HG02610 (cell line): ENCODE measurements around the gene TMEM221.

Experiments used
- ATAC-seq: cut with Tn5 transposase; IDR thresholded peaks from one replicate; pipeline ENCODE4 v1.9.1; 2021; ENCODE audit warnings: mild to moderate bottlenecking, moderate library complexity; ENCODE audit not compliant: unreplicated experiment

The TMEM221 gene

GRCh38 chr19:17445526-17446165 lies 2.8 kb downstream of the TMEM221 start:
- ATAC-seq = no peak

DNA sequence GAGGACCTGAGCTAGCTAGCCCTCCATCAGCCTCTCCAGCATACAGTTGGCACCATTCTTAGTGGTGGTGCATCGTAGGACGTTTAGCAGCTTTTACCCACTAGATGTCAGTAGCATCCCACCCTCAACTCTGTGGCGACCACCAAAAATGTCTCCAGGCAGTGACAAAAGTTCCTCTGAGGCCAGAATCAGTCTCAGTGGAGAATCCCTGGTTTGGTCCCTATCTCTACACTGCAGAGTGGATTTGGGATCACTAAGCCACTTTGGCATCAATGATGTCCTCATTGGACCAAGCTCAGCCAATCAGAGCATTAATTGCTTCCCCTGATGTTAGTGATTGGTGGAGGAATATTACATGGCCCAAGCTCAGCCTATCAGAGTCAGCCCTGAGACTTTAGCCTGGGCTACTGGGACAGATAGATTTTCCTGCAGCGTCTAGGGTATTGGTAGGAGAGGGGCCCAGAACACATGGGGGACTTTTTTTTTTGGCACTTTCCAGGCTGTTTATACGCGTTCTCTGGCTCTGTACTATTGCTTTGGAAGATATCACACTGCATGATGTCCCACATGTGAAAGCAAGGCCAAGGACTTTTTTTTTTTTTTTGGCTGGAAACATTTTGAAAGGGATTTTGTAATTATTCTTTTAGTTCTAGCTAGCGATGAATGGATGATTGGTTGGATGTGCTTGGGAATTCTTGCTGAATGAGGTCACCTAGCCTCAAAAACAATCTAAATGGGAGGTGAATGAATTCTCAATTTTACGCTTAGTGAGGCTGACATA lies 7.0 kb downstream of the TMEM221 start:
- no peak for ATAC-seq

GRCh38 chr19:17436874-17437267 lies 11.6 kb downstream of the TMEM221 start:
- ATAC-seq = no peak

DNA sequence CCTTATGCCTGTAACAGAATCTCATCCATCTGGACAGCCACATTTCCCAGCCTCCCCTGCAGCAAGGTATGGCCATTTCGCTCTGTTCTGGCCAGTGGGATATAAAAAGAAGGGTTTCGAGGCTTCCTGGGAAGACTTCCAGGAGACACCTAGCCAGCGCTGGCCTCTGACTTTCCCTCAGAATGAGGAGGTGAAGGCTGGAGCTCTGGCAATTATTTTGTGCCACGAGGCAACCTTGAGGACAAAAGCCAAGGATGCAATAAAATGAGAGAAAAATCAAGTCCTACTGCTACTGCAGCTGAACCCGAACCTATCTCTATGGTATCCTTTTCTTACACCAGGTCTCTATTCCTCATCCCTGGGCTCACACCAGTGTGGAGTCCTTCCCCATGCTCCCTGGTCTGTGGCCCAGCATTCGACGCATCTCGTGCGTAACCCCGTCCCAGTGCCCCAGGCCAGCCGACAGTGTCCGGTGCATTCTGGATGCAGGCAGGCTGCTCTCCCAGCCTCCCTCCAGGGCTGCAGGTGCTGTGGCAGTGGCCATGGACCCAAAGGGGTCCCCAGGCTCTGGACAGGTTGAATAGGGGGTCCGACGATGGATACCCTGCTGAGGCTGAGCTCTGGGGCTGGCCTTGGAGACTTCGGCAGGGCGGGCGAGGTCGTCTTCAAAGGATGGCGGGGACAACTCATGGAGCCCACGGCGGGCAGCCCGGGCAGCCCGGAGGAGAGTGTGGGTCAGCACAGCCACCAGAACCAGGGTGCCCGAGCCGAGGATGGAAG lies 12.2 kb downstream of the TMEM221 start:
- no peak for ATAC-seq

DNA sequence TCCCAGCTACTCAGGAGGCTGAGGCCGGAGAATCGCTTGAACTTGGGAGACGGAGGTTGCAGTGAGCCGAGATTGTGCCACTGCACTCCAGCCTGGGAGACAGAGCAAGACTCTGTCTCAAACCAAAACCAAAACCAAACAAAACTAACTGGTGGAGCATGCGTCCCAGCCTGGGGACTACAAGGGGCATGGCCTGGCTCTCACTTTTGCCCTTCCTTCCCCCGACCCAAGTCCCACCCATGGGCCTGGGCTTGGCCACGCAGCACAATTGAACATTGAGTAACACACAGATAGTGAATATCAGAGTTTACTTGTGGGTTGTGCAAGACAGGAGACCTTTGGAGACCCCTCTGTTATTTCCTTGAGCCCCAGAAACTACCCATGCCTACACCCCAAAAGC lies 13.2 kb downstream of the TMEM221 start:
- ATAC-seq = no peak

GRCh38 chr19:17431417-17431816 lies 17.1 kb downstream of the TMEM221 start:
- no peak for ATAC-seq

GRCh38 chr19:17429641-17430113 lies 18.8 kb downstream of the TMEM221 start:
- no peak for ATAC-seq

- no peak for ATAC-seq
Measured at GRCh38 chr19:17424743-17425365, 23.6 kb downstream of the TMEM221 start.

- ATAC-seq = no peak
Measured at GRCh38 chr19:17423429-17424208, 24.8 kb downstream of the TMEM221 start.

DNA sequence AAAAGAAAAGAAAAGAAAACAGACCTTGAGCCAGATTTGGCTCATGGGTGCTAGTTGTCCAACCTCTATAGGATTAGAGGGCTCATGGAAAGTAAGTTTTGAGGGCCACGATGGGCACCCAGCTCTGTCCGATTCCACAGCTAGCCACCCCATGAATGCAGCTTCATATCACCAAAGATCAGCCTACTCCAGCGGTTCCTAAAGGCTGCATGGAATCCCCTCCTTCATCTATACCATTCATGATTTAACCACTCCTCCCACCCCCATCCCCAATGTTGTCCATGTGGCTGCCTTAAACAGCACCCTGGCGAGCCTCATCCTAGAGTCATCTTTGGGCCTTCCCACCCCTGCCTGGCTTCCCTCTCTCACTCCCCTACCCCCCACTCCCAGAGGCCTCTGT lies 26.5 kb downstream of the TMEM221 start:
- ATAC-seq = no peak

GRCh38 chr19:17420475-17420924 lies 28.0 kb downstream of the TMEM221 start:
- no peak for ATAC-seq

DNA sequence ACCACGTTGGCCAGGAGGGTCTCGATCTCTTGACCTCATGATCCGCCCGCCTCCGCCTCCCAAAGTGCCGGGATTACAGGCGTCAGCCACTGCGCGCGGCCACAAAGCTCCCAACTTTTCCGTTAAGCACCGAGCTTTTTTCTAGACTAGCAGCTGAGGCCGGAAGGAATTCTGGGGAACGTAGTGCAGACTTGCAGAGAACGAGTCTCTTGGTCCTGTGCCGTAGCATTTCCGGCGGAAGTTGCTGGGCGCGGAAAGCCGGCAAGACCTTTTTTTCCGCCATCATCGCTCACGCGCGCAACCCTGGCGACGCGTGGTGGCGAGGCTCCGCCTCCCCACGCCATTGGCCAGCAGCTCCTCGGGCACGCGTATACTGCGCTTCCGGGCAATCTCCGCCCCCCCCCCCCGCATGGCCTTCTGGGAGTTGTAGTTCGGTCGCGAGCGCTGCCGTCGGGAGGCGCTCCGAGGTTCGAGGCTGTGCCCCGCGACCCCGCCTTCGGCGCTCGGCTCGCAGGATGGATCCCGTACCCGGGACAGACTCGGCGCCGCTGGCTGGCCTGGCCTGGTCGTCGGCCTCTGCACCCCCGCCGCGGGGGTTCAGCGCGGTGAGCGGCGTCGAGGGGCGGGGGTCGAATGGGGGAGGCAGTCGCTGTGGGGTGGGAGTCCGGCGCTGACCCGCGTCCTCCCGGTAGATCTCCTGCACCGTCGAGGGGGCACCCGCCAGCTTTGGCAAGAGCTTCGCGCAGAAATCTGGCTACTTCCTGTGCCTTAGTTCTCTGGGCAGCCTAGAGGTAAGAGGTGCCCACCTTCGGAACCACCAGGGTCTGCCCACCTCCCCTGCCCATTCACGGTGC lies 28.6 kb downstream of the TMEM221 start, which contains the start of gene MVB12A:
Gene MVB12A (plus strand): TSS at position 427 of the 854 bp plus-strand sequence. CDS start 89 bp downstream, at position 516.
- peak; percentile 87 for ATAC-seq

DNA sequence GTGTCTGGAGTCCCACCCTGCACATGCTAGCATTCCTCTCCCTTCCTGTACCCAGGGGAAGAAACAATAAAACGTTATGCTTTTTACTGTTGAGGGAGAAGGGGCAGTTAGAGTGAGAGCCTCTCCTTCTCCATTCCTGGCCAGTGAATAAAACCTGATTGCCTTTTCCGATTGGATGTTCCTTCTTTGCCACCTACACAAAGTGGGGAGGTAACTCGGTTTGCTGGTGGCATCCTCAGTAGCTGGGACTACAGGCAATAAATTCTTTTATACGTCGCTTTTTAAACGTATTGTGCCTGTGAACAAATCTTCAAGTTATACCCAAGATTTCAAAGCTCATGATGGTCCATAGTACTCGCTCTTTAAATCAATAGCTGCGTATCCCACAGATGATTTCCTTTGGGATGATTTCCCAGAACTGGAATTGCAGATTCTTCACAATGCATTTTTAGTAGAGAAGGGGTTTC lies 29.3 kb downstream of the TMEM221 start:
- ATAC-seq = no peak

GRCh38 chr19:17418710-17419109 lies 29.8 kb downstream of the TMEM221 start:
- ATAC-seq = no peak

DNA sequence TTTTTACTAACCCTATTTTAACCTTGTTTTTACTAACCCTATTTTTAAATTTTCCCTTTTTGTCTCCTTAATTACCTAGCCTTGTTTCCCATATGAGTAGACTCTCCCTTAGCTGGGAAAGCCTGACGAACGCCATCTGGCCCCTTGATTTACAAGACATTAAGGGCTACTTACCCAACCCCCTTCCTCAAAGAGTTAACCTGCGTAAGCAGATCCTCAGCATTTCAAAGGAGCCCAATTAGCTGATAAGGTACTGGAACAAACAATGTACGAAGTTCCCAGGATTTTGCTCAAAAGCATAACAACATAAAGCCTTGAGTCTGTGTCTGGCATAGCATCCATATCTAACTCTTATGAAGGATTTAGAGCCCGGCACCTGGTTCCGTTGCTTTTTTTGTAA lies 33.3 kb downstream of the TMEM221 start:
- no peak for ATAC-seq

DNA sequence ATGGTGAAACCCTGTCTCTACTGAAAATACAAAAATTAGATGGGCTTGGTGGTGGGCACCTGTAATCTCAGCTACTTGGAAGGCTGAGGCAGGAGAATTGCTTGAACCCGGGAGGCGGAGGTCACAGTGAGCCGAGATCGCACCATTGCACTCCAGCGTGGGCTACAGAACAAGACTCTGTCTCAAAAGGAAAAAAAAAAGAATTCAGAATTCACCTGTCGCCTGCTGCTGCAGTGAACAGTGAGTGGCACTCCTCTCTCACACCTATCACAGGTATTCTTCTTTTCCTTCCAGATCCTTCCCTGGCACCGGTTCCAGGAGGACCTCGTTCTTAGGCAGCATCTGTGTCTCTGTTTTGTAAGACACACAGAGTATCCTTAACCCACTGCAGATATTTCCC lies 34.4 kb downstream of the TMEM221 start:
- ATAC-seq = no peak

DNA sequence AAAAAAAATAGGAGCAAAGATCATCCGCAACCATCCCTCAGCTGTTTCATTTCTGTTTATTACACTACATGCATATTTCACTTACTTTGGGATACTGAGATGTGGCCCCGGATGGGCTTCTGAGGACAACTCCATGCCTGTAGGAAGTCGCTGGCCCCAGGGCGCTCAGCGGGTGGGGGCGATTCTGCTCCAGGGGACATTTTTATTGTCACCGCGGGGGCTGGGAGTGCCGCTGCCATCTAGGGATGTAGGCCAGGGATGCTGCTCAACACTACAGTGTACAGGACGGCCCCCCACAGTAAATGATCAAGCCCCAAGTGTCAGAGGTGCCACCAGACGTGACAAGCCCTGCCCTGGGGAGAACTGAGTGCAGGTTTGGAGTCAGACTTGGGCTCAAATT lies 36.7 kb downstream of the TMEM221 start:
- ATAC-seq = no peak

GRCh38 chr19:17409990-17410389 lies 38.5 kb downstream of the TMEM221 start:
- ATAC-seq = no peak

DNA sequence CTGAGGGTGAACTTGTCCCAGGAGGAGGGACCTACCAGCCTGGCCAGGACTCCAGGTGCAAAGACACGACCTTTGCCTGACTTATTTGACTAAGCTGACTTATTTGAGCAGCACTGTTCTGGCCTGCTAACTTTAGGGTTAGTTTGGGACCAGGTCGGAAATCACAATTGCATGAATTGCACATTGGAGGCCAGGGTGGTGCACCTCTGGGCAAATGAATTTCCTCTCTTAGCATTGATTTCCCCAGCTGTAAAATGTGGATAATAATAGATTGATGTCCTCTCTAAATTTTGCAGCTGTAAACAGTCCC lies 41.6 kb downstream of the TMEM221 start:
- no peak for ATAC-seq
